H9 (cell line): ENCODE data around the gene SORCS2. TPM values are rescaled to one million over a fixed set of nuclear protein-coding genes. Genes with fewer than 3 reads are reported as not detected.
A peak's percentile ranks its signal among the peaks of the same experiment; 100 is the strongest.

Experiments
- DNase-seq: peaks from one replicate; pipeline ENCODE4 v3.0.0-alpha.2; 2017
- H2AFZ ChIP-seq: one replicate; pipeline ENCODE4 v1.6.1; 2013; ENCODE audit warnings: mild to moderate bottlenecking, low read length, control low read depth, moderate library complexity
- H2AK5ac ChIP-seq: 2 replicates; pipeline ENCODE4 v1.6.1; 2013; ENCODE audit warnings: low read length, control low read depth, mixed read lengths; ENCODE audit not compliant: insufficient read length
- H2BK120ac ChIP-seq: one replicate; pipeline ENCODE4 v1.6.1; 2013; ENCODE audit warnings: low read depth, mild to moderate bottlenecking, low read length, control low read depth, inconsistent platforms; ENCODE audit not compliant: poor library complexity, severe bottlenecking
- H2BK12ac ChIP-seq: 2 replicates; pipeline ENCODE4 v1.6.1; 2013; ENCODE audit warnings: low read length, control low read depth, mixed read lengths, low read depth; ENCODE audit not compliant: insufficient read length
- H2BK15ac ChIP-seq: 2 replicates; pipeline ENCODE4 v1.6.1; 2013; ENCODE audit warnings: low read depth, low read length, control low read depth
- H2BK20ac ChIP-seq: one replicate; pipeline ENCODE4 v1.6.1; 2013; ENCODE audit warnings: low read depth, mild to moderate bottlenecking, low read length, control low read depth, inconsistent platforms; ENCODE audit not compliant: poor library complexity, severe bottlenecking
- H2BK5ac ChIP-seq: 2 replicates; pipeline ENCODE4 v1.6.1; 2013; ENCODE audit warnings: low read length, control low read depth, mixed read lengths; ENCODE audit not compliant: insufficient read length
- H3K14ac ChIP-seq: 2 replicates; pipeline ENCODE4 v1.6.1; 2013; ENCODE audit warnings: low read length, control low read depth; ENCODE audit not compliant: insufficient read depth
- H3K18ac ChIP-seq: 2 replicates; pipeline ENCODE4 v1.6.1; 2013; ENCODE audit warnings: low read depth, mild to moderate bottlenecking, mixed read lengths, low read length, control low read depth; ENCODE audit not compliant: insufficient read length
- H3K23ac ChIP-seq: 2 replicates; pipeline ENCODE4 v1.6.1; 2013; ENCODE audit warnings: low read length, control low read depth, mixed read lengths, low read depth; ENCODE audit not compliant: insufficient read length
- H3K23me2 ChIP-seq: 2 replicates; pipeline ENCODE4 v1.6.1; 2013; ENCODE audit warnings: low read depth, mild to moderate bottlenecking, mixed read lengths, low read length, control low read depth; ENCODE audit not compliant: insufficient read length, poor library complexity, severe bottlenecking
- H3K27ac ChIP-seq: 2 replicates; pipeline ENCODE4 v1.5.1; 2013; ENCODE audit warnings: low read length, control low read depth, mixed read lengths, low read depth; ENCODE audit not compliant: insufficient read length
- H3K27me3 ChIP-seq: 2 replicates; pipeline ENCODE4 v1.6.1; 2013; ENCODE audit warnings: low read length, control low read depth, inconsistent platforms; ENCODE audit not compliant: insufficient read depth
- H3K4ac ChIP-seq: 2 replicates; pipeline ENCODE4 v1.6.1; 2013; ENCODE audit warnings: low read depth, mild to moderate bottlenecking, control low read depth, inconsistent platforms, low read length, moderate library complexity
- H3K4me1 ChIP-seq: 2 replicates; pipeline ENCODE4 v1.6.1; 2013; ENCODE audit warnings: low read length, control low read depth, inconsistent platforms; ENCODE audit not compliant: insufficient read depth
- H3K4me2 ChIP-seq: 2 replicates; pipeline ENCODE4 v1.6.1; 2013; ENCODE audit warnings: low read length, control low read depth, mixed read lengths; ENCODE audit not compliant: insufficient read length, insufficient read depth
- H3K56ac ChIP-seq: 2 replicates; pipeline ENCODE4 v1.6.1; 2013; ENCODE audit warnings: low read depth, mild to moderate bottlenecking, mixed read lengths, low read length, control low read depth; ENCODE audit not compliant: insufficient read length
- H3K79me1 ChIP-seq: 2 replicates; pipeline ENCODE4 v1.6.1; 2013; ENCODE audit warnings: low read depth, mild to moderate bottlenecking, moderate library complexity, low read length, control low read depth, inconsistent platforms; ENCODE audit not compliant: insufficient read depth, poor library complexity, severe bottlenecking
- H3K79me2 ChIP-seq: 2 replicates; pipeline ENCODE4 v1.6.1; 2013; ENCODE audit warnings: low read length, control low read depth, inconsistent platforms; ENCODE audit not compliant: insufficient read depth
- H3K9ac ChIP-seq: 2 replicates; pipeline ENCODE4 v1.6.1; 2013; ENCODE audit warnings: low read length, control low read depth, mixed read lengths; ENCODE audit not compliant: insufficient read length; ENCODE audit errors: extremely low read depth
- H3K9me3 ChIP-seq: one replicate; pipeline ENCODE4 v1.6.1; 2013; ENCODE audit warnings: low read depth, low read length, inconsistent platforms; ENCODE audit not compliant: control insufficient read depth
- H3T11ph ChIP-seq: one replicate; pipeline ENCODE4 v1.6.1; 2013; ENCODE audit warnings: mild to moderate bottlenecking, low read length, control low read depth, inconsistent platforms
- H4K20me1 ChIP-seq: one replicate; pipeline ENCODE4 v1.6.1; 2013; ENCODE audit not compliant: control insufficient read depth, insufficient read length, insufficient read depth
- H4K5ac ChIP-seq: 2 replicates; pipeline ENCODE4 v1.6.1; 2013; ENCODE audit warnings: low read depth, mild to moderate bottlenecking, mixed read lengths, low read length, control low read depth; ENCODE audit not compliant: insufficient read length
- H4K8ac ChIP-seq: replicated peaks from 2 replicates; pipeline ENCODE4 v1.6.1; 2013; ENCODE audit warnings: low read length, control low read depth, mixed read lengths, low read depth; ENCODE audit not compliant: insufficient read length
- H4K91ac ChIP-seq: 2 replicates; pipeline ENCODE4 v1.6.1; 2013; ENCODE audit warnings: low read depth, mild to moderate bottlenecking, moderate library complexity, mixed read lengths, low read length, control low read depth; ENCODE audit not compliant: insufficient read length
- H3K27ac Mint-ChIP-seq, 3 experiments: 2 replicates in 2 of 3; 3 replicates in 1 of 3; pipeline ENCODE4 v1.8.0; 2020 to 2021; ENCODE audit warnings: mixed read lengths in 3 of 3, mild to moderate bottlenecking in 1 of 3, moderate library complexity in 1 of 3
- H3K27me3 Mint-ChIP-seq: 2 replicates; pipeline ENCODE4 v1.8.0; 2021; ENCODE audit warnings: low read depth, mild to moderate bottlenecking, moderate library complexity, mixed read lengths
- H3K36me3 Mint-ChIP-seq, 3 experiments: 2 replicates in 2 of 3; 3 replicates in 1 of 3; pipeline ENCODE4 v1.8.0; 2020 to 2021; ENCODE audit warnings: low read depth in 3 of 3, mixed read lengths in 3 of 3; ENCODE audit not compliant: insufficient read depth in 1 of 3
- H3K4me1 Mint-ChIP-seq, 2 experiments: 2 replicates each; pipeline ENCODE4 v1.8.0; 2020; ENCODE audit warnings: mixed read lengths in 2 of 2
- H3K4me3 Mint-ChIP-seq, 2 experiments: 2 replicates in 1 of 2; 3 replicates in 1 of 2; pipeline ENCODE4 v1.8.0; 2020 to 2021; ENCODE audit warnings: mild to moderate bottlenecking in 2 of 2, mixed read lengths in 2 of 2, moderate library complexity in 1 of 2
- H3K9me3 Mint-ChIP-seq, 2 experiments: 2 replicates in 1 of 2; 3 replicates in 1 of 2; pipeline ENCODE4 v1.8.0; 2020; ENCODE audit warnings: mild to moderate bottlenecking in 2 of 2, mixed read lengths in 2 of 2, moderate library complexity in 1 of 2
- WGBS: extraction: QIAGEN DNeasy Blood & Tissue Kit; methylation state at CpG from one replicate; pipeline ENCODE4 v1.1.7; 2013; ENCODE audit warnings: missing lambda C conversion rate, low lambda C conversion rate, mixed read lengths; ENCODE audit not compliant: insufficient read length; ENCODE audit errors: extremely low coverage; 5-methylcytosine and 5-hydroxymethylcytosine counted together
- total RNA-seq: library from RNA; stranded (reverse); gene quantifications from 2 replicates; pipeline ENCODE4 v1.2.1, GENCODE V29; 2021
- TF ChIP-seq, protein P1 (sequence below): fragments of 200-600 bp; sonication (generic); conservative IDR thresholded peaks from 3 replicates; pipeline ENCODE4 v1.8.0; 2021; ENCODE audit warnings: antibody characterized with exemption, mild to moderate bottlenecking

Gene SORCS2
- total RNA-seq, 1 experiment from 2014 or later, result 0.57 TPM

DNA sequence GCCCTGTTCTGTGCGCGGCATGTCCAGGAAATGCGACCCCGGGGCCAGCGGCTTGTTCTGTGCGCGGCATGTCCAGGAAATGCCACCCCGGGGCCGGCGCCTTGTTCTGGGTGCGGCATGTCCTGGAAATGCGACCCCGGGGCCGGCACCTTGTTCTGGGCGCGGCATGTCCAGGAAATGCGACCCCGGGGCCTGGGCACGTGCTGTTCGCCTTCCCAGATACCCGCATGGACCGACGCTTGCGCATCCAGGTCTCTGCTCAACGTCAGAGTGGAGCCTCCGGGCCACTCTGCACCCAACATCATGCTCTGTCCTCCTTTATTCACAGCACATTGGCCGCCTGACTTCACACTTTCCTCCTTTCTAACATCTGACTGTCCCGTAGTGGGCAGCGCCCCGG is 318.2 kb downstream of the SORCS2 start:
- H2AK5ac ChIP-seq, result no peak overlapping the region
- H4K20me1 ChIP-seq, result no peaks in the 10 kb centered on the region
- H2BK15ac ChIP-seq, result no peak overlapping the region
- Mint-ChIP-seq H3K4me1 (peaks cover 2 to 31% of the 10 kb centered on the region in 2 experiments; a peak in 2 of 4 replicates), H3K9me3 (no peaks in the 10 kb centered on the region), H3K36me3 (no peaks in the 10 kb centered on the region), H3K27me3 (peaks cover 3% of the 10 kb centered on the region), H3K4me3 (no peak overlapping the region), H3K27ac (peak overlapping the region in 1 of 3 experiments; percentile 51; a peak in 1 of 7 replicates)
- H3K4me2 ChIP-seq, result no peak overlapping the region
- no peak overlapping the region for H3K27ac ChIP-seq
- no peak overlapping the region for H3T11ph ChIP-seq
- H3K9me3 ChIP-seq, result no peaks in the 10 kb centered on the region
- no peak overlapping the region for H3K18ac ChIP-seq
- H2BK12ac ChIP-seq, result no peak overlapping the region
- no peak overlapping the region for H2BK5ac ChIP-seq
- H2AFZ ChIP-seq, result no peak overlapping the region
- no peak overlapping the region for H2BK120ac ChIP-seq
- WGBS, result no CpG with 5 or more reads among the region's 30 CpGs
- H3K23ac ChIP-seq, result no peak overlapping the region
- no peaks in the 10 kb centered on the region for H3K4me1 ChIP-seq
- no peak overlapping the region for H3K4ac ChIP-seq
- TF ChIP-seq, protein P1, sequence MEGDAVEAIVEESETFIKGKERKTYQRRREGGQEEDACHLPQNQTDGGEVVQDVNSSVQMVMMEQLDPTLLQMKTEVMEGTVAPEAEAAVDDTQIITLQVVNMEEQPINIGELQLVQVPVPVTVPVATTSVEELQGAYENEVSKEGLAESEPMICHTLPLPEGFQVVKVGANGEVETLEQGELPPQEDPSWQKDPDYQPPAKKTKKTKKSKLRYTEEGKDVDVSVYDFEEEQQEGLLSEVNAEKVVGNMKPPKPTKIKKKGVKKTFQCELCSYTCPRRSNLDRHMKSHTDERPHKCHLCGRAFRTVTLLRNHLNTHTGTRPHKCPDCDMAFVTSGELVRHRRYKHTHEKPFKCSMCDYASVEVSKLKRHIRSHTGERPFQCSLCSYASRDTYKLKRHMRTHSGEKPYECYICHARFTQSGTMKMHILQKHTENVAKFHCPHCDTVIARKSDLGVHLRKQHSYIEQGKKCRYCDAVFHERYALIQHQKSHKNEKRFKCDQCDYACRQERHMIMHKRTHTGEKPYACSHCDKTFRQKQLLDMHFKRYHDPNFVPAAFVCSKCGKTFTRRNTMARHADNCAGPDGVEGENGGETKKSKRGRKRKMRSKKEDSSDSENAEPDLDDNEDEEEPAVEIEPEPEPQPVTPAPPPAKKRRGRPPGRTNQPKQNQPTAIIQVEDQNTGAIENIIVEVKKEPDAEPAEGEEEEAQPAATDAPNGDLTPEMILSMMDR, result no peak
- no peak overlapping the region; the same call in 1 of the 2 replicates for H3K14ac ChIP-seq
- H3K56ac ChIP-seq, result no peak overlapping the region
- no peaks in the 10 kb centered on the region for H3K27me3 ChIP-seq
- no peak overlapping the region for H4K5ac ChIP-seq
- no peaks in the 10 kb centered on the region for H3K23me2 ChIP-seq
- no peak for DNase-seq
- no peaks in the 10 kb centered on the region for H3K79me2 ChIP-seq
- H3K79me1 ChIP-seq, result no peaks in the 10 kb centered on the region
- H4K8ac ChIP-seq, result no peak overlapping the region
- no peak overlapping the region for H3K9ac ChIP-seq
- H4K91ac ChIP-seq, result no peak overlapping the region
- no peak overlapping the region for H2BK20ac ChIP-seq
